ENCODE measurements around the gene MUSTN1.
A peak's percentile ranks its signal among the peaks of the same experiment; 100 is the strongest.

MUSTN1 gene

DNA sequence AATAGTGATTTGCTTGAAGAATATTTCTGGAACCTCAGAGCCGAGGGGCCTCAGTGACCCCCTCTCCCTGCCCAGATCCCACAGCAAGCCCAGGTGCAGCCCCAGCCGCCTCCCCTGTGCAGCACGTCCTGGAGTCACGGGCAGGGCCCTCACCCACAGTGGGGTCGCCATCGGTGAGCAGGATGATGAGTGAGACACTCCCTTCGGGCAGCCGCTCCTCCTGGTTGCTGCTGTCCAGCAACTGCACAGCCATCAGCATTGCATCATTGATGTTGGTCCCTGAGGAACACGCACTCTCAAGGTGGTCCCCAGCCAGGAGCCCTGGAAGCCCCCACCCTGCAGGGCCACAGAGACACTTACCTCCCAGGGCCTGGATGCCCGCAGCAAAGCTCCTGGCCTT, 10.8 kb downstream of the MUSTN1 start:
- Histone ChIP-seq H3K9ac (ENCODE audit: low read length) (no peak overlapping the region), H3K4me1 (ENCODE audit: low read length) (no peaks in the 10 kb centered on the region), H3K79me2 (ENCODE audit: low read length) (no peaks in the 10 kb centered on the region), H3K9me3 (replicated peaks; ENCODE audit: insufficient read depth, low read length) (no peaks in the 10 kb centered on the region), H3K27ac (ENCODE audit: low read length) (no peak overlapping the region), H3K36me3 (replicated peaks; ENCODE audit: insufficient read depth, low read length) (no peaks in the 10 kb centered on the region), H3K4me2 (ENCODE audit: low read depth, low read length) (no peak overlapping the region), H4K20me1 (ENCODE audit: insufficient read depth, low read length) (no peaks in the 10 kb centered on the region), H3K9me2 (replicated peaks; ENCODE audit: insufficient read depth, low read length) (no peaks in the 10 kb centered on the region), H2AFZ (ENCODE audit: low read length) (no peak overlapping the region), H3K27me3 (replicated peaks; ENCODE audit: insufficient read depth, low read length) (no peaks in the 10 kb centered on the region), H3K4me3 (ENCODE audit: low read length) (no peak overlapping the region), H3F3A (ENCODE audit: insufficient read depth, low read length) (no peaks in the 10 kb centered on the region)
- DNase-seq, result no peak
- TF ChIP-seq EZH2 (optimal IDR thresholded peaks at IDR 0.05; ENCODE audit: low read depth, low read length), result no peak
- no peak for TF ChIP-seq EZH2phosphoT487 (IDR thresholded peaks at IDR 0.05; ENCODE audit: low read length)
- TF ChIP-seq, protein P1, sequence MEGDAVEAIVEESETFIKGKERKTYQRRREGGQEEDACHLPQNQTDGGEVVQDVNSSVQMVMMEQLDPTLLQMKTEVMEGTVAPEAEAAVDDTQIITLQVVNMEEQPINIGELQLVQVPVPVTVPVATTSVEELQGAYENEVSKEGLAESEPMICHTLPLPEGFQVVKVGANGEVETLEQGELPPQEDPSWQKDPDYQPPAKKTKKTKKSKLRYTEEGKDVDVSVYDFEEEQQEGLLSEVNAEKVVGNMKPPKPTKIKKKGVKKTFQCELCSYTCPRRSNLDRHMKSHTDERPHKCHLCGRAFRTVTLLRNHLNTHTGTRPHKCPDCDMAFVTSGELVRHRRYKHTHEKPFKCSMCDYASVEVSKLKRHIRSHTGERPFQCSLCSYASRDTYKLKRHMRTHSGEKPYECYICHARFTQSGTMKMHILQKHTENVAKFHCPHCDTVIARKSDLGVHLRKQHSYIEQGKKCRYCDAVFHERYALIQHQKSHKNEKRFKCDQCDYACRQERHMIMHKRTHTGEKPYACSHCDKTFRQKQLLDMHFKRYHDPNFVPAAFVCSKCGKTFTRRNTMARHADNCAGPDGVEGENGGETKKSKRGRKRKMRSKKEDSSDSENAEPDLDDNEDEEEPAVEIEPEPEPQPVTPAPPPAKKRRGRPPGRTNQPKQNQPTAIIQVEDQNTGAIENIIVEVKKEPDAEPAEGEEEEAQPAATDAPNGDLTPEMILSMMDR (IDR thresholded peaks at IDR 0.05; ENCODE audit: low read length), result no peak

DNA sequence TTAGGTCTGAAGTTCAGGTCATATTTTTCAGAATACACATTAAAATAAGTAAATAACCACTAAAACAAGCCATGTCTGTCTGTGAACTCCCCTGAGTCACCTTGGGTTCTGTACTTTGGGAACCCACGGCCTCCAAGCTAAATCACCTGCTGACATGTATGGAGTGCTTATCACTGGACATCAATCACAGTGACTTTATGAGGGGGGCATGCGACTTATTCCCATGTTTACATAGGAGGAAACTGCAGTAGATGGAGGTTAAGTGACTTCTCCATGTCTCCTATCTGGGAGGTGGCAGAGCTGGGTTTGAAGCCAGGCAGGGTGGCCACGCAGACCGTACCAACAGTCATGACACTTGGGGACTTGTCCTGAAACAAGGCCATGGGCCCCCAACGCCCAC, 12.5 kb downstream of the MUSTN1 start:
- Histone ChIP-seq H3K27ac (ENCODE audit: low read length) (no peak overlapping the region), H3K4me1 (ENCODE audit: low read length) (no peaks in the 10 kb centered on the region), H4K20me1 (ENCODE audit: insufficient read depth, low read length) (no peaks in the 10 kb centered on the region), H2AFZ (ENCODE audit: low read length) (no peak overlapping the region), H3K27me3 (replicated peaks; ENCODE audit: insufficient read depth, low read length) (no peaks in the 10 kb centered on the region), H3K4me3 (ENCODE audit: low read length) (no peak overlapping the region), H3K4me2 (ENCODE audit: low read depth, low read length) (no peak overlapping the region), H3K36me3 (replicated peaks; ENCODE audit: insufficient read depth, low read length) (no peaks in the 10 kb centered on the region), H3K79me2 (ENCODE audit: low read length) (no peaks in the 10 kb centered on the region), H3K9ac (ENCODE audit: low read length) (no peak overlapping the region), H3K9me3 (replicated peaks; ENCODE audit: insufficient read depth, low read length) (no peaks in the 10 kb centered on the region), H3K9me2 (replicated peaks; ENCODE audit: insufficient read depth, low read length) (no peaks in the 10 kb centered on the region), H3F3A (ENCODE audit: insufficient read depth, low read length) (no peaks in the 10 kb centered on the region)
- TF ChIP-seq, protein P1 (IDR thresholded peaks at IDR 0.05; ENCODE audit: low read length), result no peak
- TF ChIP-seq EZH2 (optimal IDR thresholded peaks at IDR 0.05; ENCODE audit: low read depth, low read length) (no peak), EZH2phosphoT487 (IDR thresholded peaks at IDR 0.05; ENCODE audit: low read length) (no peak)
- DNase-seq, result no peak

DNA sequence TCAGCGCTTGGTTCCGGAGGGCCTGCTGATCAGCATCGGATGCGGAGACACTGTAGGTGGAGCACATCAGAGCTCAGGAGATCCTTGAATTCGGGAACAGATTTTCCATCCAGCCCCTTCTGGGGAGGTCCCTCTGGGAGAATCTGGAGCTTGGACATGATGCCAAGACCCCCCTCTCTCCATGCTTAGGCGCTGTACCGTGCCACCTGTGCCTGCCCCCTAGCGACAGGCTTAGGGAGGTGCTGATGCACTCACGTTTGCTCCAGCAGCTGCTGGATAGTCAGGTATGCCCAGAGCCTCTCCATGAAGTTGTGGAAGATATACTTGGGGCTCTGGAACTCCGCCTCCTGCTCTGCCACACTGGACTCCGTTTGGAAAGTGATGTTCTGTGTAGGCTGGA, 14.1 kb downstream of the MUSTN1 start:
- no peak for DNase-seq
- Histone ChIP-seq H3K79me2 (ENCODE audit: low read length) (no peaks in the 10 kb centered on the region), H3K9me2 (replicated peaks; ENCODE audit: insufficient read depth, low read length) (no peaks in the 10 kb centered on the region), H4K20me1 (ENCODE audit: insufficient read depth, low read length) (no peaks in the 10 kb centered on the region), H3K36me3 (replicated peaks; ENCODE audit: insufficient read depth, low read length) (no peaks in the 10 kb centered on the region), H3K27ac (ENCODE audit: low read length) (no peak overlapping the region), H3K27me3 (replicated peaks; ENCODE audit: insufficient read depth, low read length) (no peaks in the 10 kb centered on the region), H3F3A (ENCODE audit: insufficient read depth, low read length) (no peaks in the 10 kb centered on the region), H3K4me1 (ENCODE audit: low read length) (no peaks in the 10 kb centered on the region), H3K9me3 (replicated peaks; ENCODE audit: insufficient read depth, low read length) (no peaks in the 10 kb centered on the region), H2AFZ (ENCODE audit: low read length) (no peak overlapping the region), H3K4me2 (ENCODE audit: low read depth, low read length) (no peak overlapping the region), H3K9ac (ENCODE audit: low read length) (no peak overlapping the region), H3K4me3 (ENCODE audit: low read length) (no peak overlapping the region)
- TF ChIP-seq EZH2 (optimal IDR thresholded peaks at IDR 0.05; ENCODE audit: low read depth, low read length) (no peak), EZH2phosphoT487 (IDR thresholded peaks at IDR 0.05; ENCODE audit: low read length) (no peak)
- TF ChIP-seq, protein P1 (IDR thresholded peaks at IDR 0.05; ENCODE audit: low read length), result peak; percentile 72
